Neural progenitor cell (in vitro differentiated cells): ENCODE measurements around the gene MAP4K1. TPM values are rescaled to one million over a fixed set of nuclear protein-coding genes. Genes with fewer than 3 reads are reported as not detected.

Source experiments
- DNase-seq: peaks from one replicate; pipeline ENCODE4 v3.0.0-alpha.2; 2016; ENCODE audit warnings: low spot score
- H2AFZ ChIP-seq: fragments of 200-600 bp; sonication (generic); replicated peaks from 2 replicates; pipeline ENCODE4 v1.6.1; 2016; ENCODE audit warnings: antibody characterized with exemption
- H3F3A ChIP-seq: fragments of 200-600 bp; sonication (generic); 2 replicates; pipeline ENCODE4 v1.6.1; 2016; ENCODE audit warnings: antibody characterized with exemption, low read depth
- H3K27ac ChIP-seq: fragments of 200-600 bp; sonication (generic); 2 replicates; pipeline ENCODE4 v1.5.1; 2016; ENCODE audit warnings: mild to moderate bottlenecking
- H3K27me3 ChIP-seq: fragments of 200-600 bp; sonication (generic); 2 replicates; pipeline ENCODE4 v1.6.1; 2016; ENCODE audit warnings: mild to moderate bottlenecking, moderate library complexity
- H3K36me3 ChIP-seq: fragments of 200-600 bp; sonication (generic); 2 replicates; pipeline ENCODE4 v1.5.1; 2016
- H3K4me1 ChIP-seq: fragments of 200-600 bp; sonication (generic); 2 replicates; pipeline ENCODE4 v1.6.1; 2016; ENCODE audit warnings: mixed run types
- H3K4me2 ChIP-seq: fragments of 200-600 bp; sonication (generic); 2 replicates; pipeline ENCODE4 v1.6.1; 2016
- H3K4me3 ChIP-seq: fragments of 200-600 bp; sonication (generic); 2 replicates; pipeline ENCODE4 v1.5.1; 2016
- H3K79me2 ChIP-seq: fragments of 200-600 bp; sonication (generic); 2 replicates; pipeline ENCODE4 v1.6.1; 2016; ENCODE audit warnings: low read depth
- H3K9ac ChIP-seq: fragments of 200-600 bp; sonication (generic); 2 replicates; pipeline ENCODE4 v1.6.1; 2016
- H3K9me3 ChIP-seq: fragments of 200-600 bp; sonication (generic); 2 replicates; pipeline ENCODE4 v1.5.1; 2016; ENCODE audit warnings: low read depth
- H4K20me1 ChIP-seq: fragments of 200-600 bp; sonication (generic); 2 replicates; pipeline ENCODE4 v1.6.1; 2016; ENCODE audit warnings: low read depth
- H3K27ac Mint-ChIP-seq: 3 replicates; pipeline ENCODE4 v1.8.0; 2021; ENCODE audit warnings: mixed read lengths
- H3K27me3 Mint-ChIP-seq: 2 replicates; pipeline ENCODE4 v1.8.0; 2022; ENCODE audit warnings: low read depth, mild to moderate bottlenecking, inconsistent platforms, moderate library complexity, mixed read lengths; ENCODE audit not compliant: insufficient read depth
- H3K36me3 Mint-ChIP-seq: 3 replicates; pipeline ENCODE4 v1.8.0; 2021; ENCODE audit warnings: mixed read lengths
- H3K4me1 Mint-ChIP-seq: 3 replicates; pipeline ENCODE4 v1.8.0; 2021; ENCODE audit warnings: mixed read lengths
- H3K4me3 Mint-ChIP-seq: 3 replicates; pipeline ENCODE4 v1.8.0; 2021; ENCODE audit warnings: mild to moderate bottlenecking, moderate library complexity, mixed read lengths
- H3K9me3 Mint-ChIP-seq: 3 replicates; pipeline ENCODE4 v1.8.0; 2020; ENCODE audit warnings: mixed read lengths
- CTCF ChIP-seq: fragments of 200-600 bp; sonication (generic); IDR thresholded peaks from 2 replicates; pipeline ENCODE4 v1.5.1; 2017; ENCODE audit warnings: antibody characterized with exemption, mild to moderate bottlenecking
- EZH2 ChIP-seq: fragments of 200-600 bp; sonication (generic); IDR thresholded peaks from 2 replicates; pipeline ENCODE4 v1.6.1; 2017; ENCODE audit warnings: antibody characterized with exemption, mild to moderate bottlenecking, moderate library complexity
- EZH2phosphoT487 ChIP-seq: fragments of 200-600 bp; sonication (generic); IDR thresholded peaks from 2 replicates; pipeline ENCODE4 v1.6.1; 2017; ENCODE audit warnings: antibody characterized with exemption
- total RNA-seq: library from RNA; depleted of rRNA; stranded (reverse); fragments of >200 nt; gene quantifications from 2 replicates; pipeline ENCODE4 v1.2.3, GENCODE V29; 2015; ENCODE audit warnings: low replicate concordance

Gene MAP4K1
- total RNA-seq, 1 donor from 2014 or later, result 3.6 TPM

- no peak overlapping the region for H2AFZ ChIP-seq
- peaks cover 8% of the 10 kb centered on the region for H3K27me3 Mint-ChIP-seq
- H3K9me3 Mint-ChIP-seq, result peaks cover 22% of the 10 kb centered on the region
- no peaks in the 10 kb centered on the region for H3K4me1 Mint-ChIP-seq
- no peaks in the 10 kb centered on the region for H3K79me2 ChIP-seq
- no peak overlapping the region for H3K4me2 ChIP-seq
- no peak for DNase-seq
- H3F3A ChIP-seq, result no peaks in the 10 kb centered on the region
- no peaks in the 10 kb centered on the region for H3K9me3 ChIP-seq
- no peaks in the 10 kb centered on the region for H3K27me3 ChIP-seq
- H3K4me3 Mint-ChIP-seq, result no peak overlapping the region
- H4K20me1 ChIP-seq, result no peaks in the 10 kb centered on the region
- no peak for TF ChIP-seq EZH2
- no peak for TF ChIP-seq CTCF
- TF ChIP-seq EZH2phosphoT487, result no peak
- H3K4me3 ChIP-seq, result no peak overlapping the region
- H3K9ac ChIP-seq, result no peak overlapping the region
- H3K36me3 ChIP-seq, result no peaks in the 10 kb centered on the region
- no peak overlapping the region for H3K27ac Mint-ChIP-seq
- H3K27ac ChIP-seq, result no peak overlapping the region
- H3K4me1 ChIP-seq, result no peaks in the 10 kb centered on the region
- peaks cover 2% of the 10 kb centered on the region for H3K36me3 Mint-ChIP-seq
These were observed 79.4 kb downstream of the MAP4K1 start for GRCh38 chr19:38538386-38538785.

Other genes starting within 250 kb of the MAP4K1 start
- gene PSMD8, start 243.4 kb downstream of the MAP4K1 start, total RNA-seq, result 119 and 196 TPM in 2 replicates
- 1.0 TPM in 1 of 2 replicates, not detected in the other for gene GGN, start 229.9 kb downstream of the MAP4K1 start, total RNA-seq
- 0.99 and 4.6 TPM in 2 replicates for gene SPRED3, start 229.3 kb downstream of the MAP4K1 start, total RNA-seq
- gene FAM98C, start 214.9 kb downstream of the MAP4K1 start, total RNA-seq, result 3.5 and 13.2 TPM in 2 replicates
- 0.09 TPM in 1 of 2 replicates, not detected in the other for gene RASGRP4, start 191.7 kb downstream of the MAP4K1 start, total RNA-seq
- 0.60 and 2.2 TPM in 2 replicates for gene RYR1, start 184.3 kb downstream of the MAP4K1 start, total RNA-seq
- 261 and 432 TPM in 2 replicates for gene EIF3K, start 1.2 kb upstream of the MAP4K1 start, total RNA-seq
- 127 and 233 TPM in 2 replicates for gene ACTN4, start 29.7 kb upstream of the MAP4K1 start, total RNA-seq
- gene CAPN12, start 126.5 kb upstream of the MAP4K1 start, total RNA-seq, result 1.0 and 4.9 TPM in 2 replicates
- not detected in 2 replicates for gene LGALS7, start 155.6 kb upstream of the MAP4K1 start, total RNA-seq
- gene LGALS7B, start 171.2 kb upstream of the MAP4K1 start, total RNA-seq, result not detected in 2 replicates
- 0.31 TPM in 1 of 2 replicates, not detected in the other for gene LGALS4, start 195.0 kb upstream of the MAP4K1 start, total RNA-seq
- 52.2 and 92.9 TPM in 2 replicates for gene ECH1, start 213.8 kb upstream of the MAP4K1 start, total RNA-seq
- gene HNRNPL, start 232.0 kb upstream of the MAP4K1 start, total RNA-seq, result 436 and 583 TPM in 2 replicates